ENCODE data around the gene AGAP1.

AGAP1 gene

DNA sequence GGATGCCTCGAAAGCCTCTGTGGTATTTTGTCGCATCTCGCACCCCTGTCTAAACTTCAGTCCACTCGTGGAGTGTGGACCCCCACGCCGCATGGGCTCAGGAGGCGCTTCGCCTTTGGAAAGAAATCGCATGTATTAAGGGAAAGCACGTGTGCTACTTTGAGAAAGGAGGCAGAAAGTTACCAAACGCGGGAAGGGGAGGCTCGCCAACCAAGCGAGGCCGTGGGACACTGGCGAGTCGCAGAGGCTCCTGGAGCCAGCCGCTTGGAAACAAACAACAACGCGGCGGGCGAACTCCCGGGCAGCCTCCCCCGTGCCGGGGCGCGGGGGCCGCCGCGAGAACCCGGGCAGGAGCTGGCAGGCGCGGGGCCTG, 455 bp upstream of the AGAP1 start:
- TF ChIP-seq TAF1 (IDR thresholded peaks at IDR 0.05; ENCODE audit: borderline replicate concordance, insufficient read depth, low read length) (no peak), POLR2AphosphoS5 (IDR thresholded peaks at IDR 0.05; ENCODE audit: low read depth, low read length) (no peak), SIN3A (IDR thresholded peaks at IDR 0.05; ENCODE audit: borderline replicate concordance, insufficient read depth, low read length) (no peak), FOXP2 (optimal IDR thresholded peaks at IDR 0.05; ENCODE audit: borderline replicate concordance, extremely low read depth, extremely low read length, insufficient read depth) (no peak)
- TF ChIP-seq, protein P1, sequence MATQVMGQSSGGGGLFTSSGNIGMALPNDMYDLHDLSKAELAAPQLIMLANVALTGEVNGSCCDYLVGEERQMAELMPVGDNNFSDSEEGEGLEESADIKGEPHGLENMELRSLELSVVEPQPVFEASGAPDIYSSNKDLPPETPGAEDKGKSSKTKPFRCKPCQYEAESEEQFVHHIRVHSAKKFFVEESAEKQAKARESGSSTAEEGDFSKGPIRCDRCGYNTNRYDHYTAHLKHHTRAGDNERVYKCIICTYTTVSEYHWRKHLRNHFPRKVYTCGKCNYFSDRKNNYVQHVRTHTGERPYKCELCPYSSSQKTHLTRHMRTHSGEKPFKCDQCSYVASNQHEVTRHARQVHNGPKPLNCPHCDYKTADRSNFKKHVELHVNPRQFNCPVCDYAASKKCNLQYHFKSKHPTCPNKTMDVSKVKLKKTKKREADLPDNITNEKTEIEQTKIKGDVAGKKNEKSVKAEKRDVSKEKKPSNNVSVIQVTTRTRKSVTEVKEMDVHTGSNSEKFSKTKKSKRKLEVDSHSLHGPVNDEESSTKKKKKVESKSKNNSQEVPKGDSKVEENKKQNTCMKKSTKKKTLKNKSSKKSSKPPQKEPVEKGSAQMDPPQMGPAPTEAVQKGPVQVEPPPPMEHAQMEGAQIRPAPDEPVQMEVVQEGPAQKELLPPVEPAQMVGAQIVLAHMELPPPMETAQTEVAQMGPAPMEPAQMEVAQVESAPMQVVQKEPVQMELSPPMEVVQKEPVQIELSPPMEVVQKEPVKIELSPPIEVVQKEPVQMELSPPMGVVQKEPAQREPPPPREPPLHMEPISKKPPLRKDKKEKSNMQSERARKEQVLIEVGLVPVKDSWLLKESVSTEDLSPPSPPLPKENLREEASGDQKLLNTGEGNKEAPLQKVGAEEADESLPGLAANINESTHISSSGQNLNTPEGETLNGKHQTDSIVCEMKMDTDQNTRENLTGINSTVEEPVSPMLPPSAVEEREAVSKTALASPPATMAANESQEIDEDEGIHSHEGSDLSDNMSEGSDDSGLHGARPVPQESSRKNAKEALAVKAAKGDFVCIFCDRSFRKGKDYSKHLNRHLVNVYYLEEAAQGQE (IDR thresholded peaks at IDR 0.05; ENCODE audit: insufficient read depth in 1 of 2, low read depth in 2 of 2, low read length in 2 of 2) = no peak

DNA sequence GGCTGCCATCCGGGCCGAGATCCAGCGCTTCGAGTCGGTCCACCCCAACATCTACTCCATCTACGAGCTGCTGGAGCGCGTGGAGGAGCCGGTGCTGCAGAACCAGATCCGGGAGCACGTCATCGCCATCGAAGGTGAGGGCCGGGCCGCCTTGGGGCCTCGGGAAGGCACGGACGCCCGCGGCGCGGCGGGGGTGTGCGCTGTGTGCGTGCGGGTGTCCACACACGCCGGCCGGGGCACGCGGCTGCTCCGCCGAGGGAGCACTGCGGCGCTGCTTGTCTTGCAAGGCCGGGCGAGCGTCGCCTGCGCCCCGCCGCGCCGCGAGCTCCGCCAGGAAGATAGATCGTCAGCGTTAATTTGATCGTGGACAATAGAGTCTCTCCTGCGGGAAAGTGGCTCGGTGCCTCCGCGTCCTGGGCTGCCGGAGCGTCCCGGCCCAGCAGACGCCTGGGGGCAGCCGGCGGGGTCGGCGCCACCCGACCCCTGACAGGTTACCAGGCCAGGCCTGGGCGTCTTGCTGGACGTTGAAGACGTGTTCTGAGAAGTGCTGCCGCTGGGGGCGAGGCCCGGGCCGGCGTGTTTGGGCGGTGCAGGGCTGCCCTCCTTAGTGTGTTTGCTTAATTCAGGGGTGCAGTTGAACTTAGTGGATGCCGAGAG, 1.0 kb downstream of the AGAP1 start:
- TF ChIP-seq TAF1 (IDR thresholded peaks at IDR 0.05; ENCODE audit: borderline replicate concordance, insufficient read depth, low read length) (no peak), FOXP2 (optimal IDR thresholded peaks at IDR 0.05; ENCODE audit: borderline replicate concordance, extremely low read depth, extremely low read length, insufficient read depth) (no peak), SIN3A (IDR thresholded peaks at IDR 0.05; ENCODE audit: borderline replicate concordance, insufficient read depth, low read length) (no peak), POLR2AphosphoS5 (IDR thresholded peaks at IDR 0.05; ENCODE audit: low read depth, low read length) (no peak)
- TF ChIP-seq, protein P1 (IDR thresholded peaks at IDR 0.05; ENCODE audit: insufficient read depth in 1 of 2, low read depth in 2 of 2, low read length in 2 of 2) = no peak

DNA sequence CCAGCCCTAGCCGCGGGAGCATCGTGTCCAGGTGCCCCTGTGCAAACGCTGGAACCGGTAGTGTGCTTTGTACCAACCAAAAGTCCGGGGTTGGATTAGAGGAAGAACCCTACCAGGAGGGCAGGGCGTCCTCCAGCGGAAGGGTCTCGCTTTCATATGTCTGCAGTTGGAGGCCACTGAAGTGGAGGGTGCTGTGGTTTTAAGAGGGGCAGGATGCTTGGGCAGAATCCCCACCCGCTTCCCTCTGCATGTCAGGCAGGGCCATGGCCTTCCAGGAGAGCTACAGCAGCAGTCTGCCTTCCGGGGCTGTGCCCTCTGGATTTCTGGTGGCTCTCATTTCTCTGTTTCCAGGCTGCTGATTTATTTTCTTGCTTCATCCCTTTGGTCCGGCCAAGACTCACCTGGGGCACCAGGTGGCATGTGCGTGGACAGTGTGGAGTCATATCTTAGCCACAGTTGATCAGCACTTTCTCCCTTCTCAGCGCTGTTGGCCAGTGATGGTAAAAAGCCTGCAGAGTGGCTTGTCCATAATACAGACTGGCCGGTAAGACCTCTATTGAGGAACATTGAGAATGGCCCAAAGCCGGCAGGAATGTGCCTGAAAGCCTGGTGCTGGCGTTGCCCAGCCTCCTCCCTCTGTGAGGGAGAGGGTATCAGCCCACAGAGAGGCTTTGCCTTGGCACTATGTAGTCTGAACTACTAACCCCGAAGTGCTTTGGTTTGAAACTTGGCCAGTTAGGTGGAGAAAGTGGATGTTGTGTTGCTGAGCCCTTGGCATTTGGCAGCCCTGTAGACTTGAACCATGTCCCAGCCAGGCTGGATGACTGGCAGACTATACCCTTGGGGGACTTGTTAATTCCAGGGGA, 1.8 kb downstream of the AGAP1 start:
- TF ChIP-seq SIN3A (IDR thresholded peaks at IDR 0.05; ENCODE audit: borderline replicate concordance, insufficient read depth, low read length) (no peak), POLR2AphosphoS5 (IDR thresholded peaks at IDR 0.05; ENCODE audit: low read depth, low read length) (no peak), FOXP2 (optimal IDR thresholded peaks at IDR 0.05; ENCODE audit: borderline replicate concordance, extremely low read depth, extremely low read length, insufficient read depth) (no peak), TAF1 (IDR thresholded peaks at IDR 0.05; ENCODE audit: borderline replicate concordance, insufficient read depth, low read length) (no peak)
- TF ChIP-seq, protein P1 (IDR thresholded peaks at IDR 0.05; ENCODE audit: insufficient read depth in 1 of 2, low read depth in 2 of 2, low read length in 2 of 2) = no peak

DNA sequence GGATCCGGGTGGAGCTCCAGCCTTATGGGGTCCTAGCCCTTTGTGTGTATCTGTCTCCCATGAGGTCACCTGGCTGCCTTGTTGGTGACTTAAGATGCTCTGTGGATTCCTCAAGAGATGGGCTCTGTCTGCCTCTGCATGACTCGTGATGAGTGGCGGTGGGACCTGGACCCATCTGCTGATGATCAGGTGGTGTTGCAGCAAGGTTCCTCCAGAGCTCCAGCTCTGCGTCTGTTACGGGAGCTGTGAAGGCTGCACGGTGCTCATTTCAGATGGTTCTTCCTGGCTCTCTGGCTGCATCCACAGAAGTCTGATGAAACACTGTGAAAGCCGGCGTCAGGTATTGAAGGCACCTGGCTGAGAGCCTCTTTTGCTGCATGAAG, 2.4 kb downstream of the AGAP1 start:
- TF ChIP-seq FOXP2 (optimal IDR thresholded peaks at IDR 0.05; ENCODE audit: borderline replicate concordance, extremely low read depth, extremely low read length, insufficient read depth) (no peak), TAF1 (IDR thresholded peaks at IDR 0.05; ENCODE audit: borderline replicate concordance, insufficient read depth, low read length) (no peak), SIN3A (IDR thresholded peaks at IDR 0.05; ENCODE audit: borderline replicate concordance, insufficient read depth, low read length) (no peak), POLR2AphosphoS5 (IDR thresholded peaks at IDR 0.05; ENCODE audit: low read depth, low read length) (no peak)
- TF ChIP-seq, protein P1 (IDR thresholded peaks at IDR 0.05; ENCODE audit: insufficient read depth in 1 of 2, low read depth in 2 of 2, low read length in 2 of 2) = no peak
